Mesothelial cell of epicardium (in vitro differentiated cells): Measurements from ENCODE around the gene IFIT1. TPM values are rescaled to one million over a fixed set of nuclear protein-coding genes. Genes with fewer than 3 reads are reported as not detected.
A peak's percentile ranks its signal among the peaks of the same experiment; 100 is the strongest.

Experiments used
- DNase-seq, 2 experiments: peaks; one replicate each; pipeline ENCODE4 v3.0.0; 2021; ENCODE audit warnings: low spot score in 2 of 2; ENCODE audit not compliant: unreplicated experiment in 2 of 2
- H3K27ac Mint-ChIP-seq: 2 replicates; pipeline ENCODE4 v1.8.0; 2021; ENCODE audit warnings: mixed read lengths
- H3K27me3 Mint-ChIP-seq: 2 replicates; pipeline ENCODE4 v1.8.0; 2021; ENCODE audit warnings: low read depth, mixed read lengths
- H3K36me3 Mint-ChIP-seq: 2 replicates; pipeline ENCODE4 v1.8.0; 2021; ENCODE audit warnings: mixed read lengths
- H3K4me1 Mint-ChIP-seq: 2 replicates; pipeline ENCODE4 v1.8.0; 2021; ENCODE audit warnings: mixed read lengths
- H3K4me3 Mint-ChIP-seq: 2 replicates; pipeline ENCODE4 v1.8.0; 2021; ENCODE audit warnings: mild to moderate bottlenecking, moderate library complexity, mixed read lengths
- H3K9me3 Mint-ChIP-seq: 2 replicates; pipeline ENCODE4 v1.8.0; 2021; ENCODE audit warnings: mixed read lengths
- total RNA-seq: library from RNA; stranded (reverse); gene quantifications from 3 replicates; pipeline ENCODE4 v1.2.1, GENCODE V29; 2021
- TF ChIP-seq, protein P1 (sequence below): fragments of 200-600 bp; sonication (generic); IDR thresholded peaks from one replicate; pipeline ENCODE4 v1.5.0; 2021; ENCODE audit warnings: antibody characterized with exemption; ENCODE audit not compliant: unreplicated experiment

The IFIT1 gene
- total RNA-seq, 1 donor from 2014 or later, result 44.1 TPM

GRCh38 chr10:89351412-89351779, 41.0 kb upstream of the IFIT1 start:
- DNase-seq, result no peak
- H3K36me3 Mint-ChIP-seq, result peaks cover 7% of the 10 kb centered on the region
- H3K4me3 Mint-ChIP-seq, result no peak overlapping the region
- H3K9me3 Mint-ChIP-seq, result peaks cover 6% of the 10 kb centered on the region
- H3K27me3 Mint-ChIP-seq, result no peaks in the 10 kb centered on the region
- H3K4me1 Mint-ChIP-seq, result peaks cover 63% of the 10 kb centered on the region
- H3K27ac Mint-ChIP-seq, result peak overlapping the region; percentile 100
- TF ChIP-seq, protein P1, sequence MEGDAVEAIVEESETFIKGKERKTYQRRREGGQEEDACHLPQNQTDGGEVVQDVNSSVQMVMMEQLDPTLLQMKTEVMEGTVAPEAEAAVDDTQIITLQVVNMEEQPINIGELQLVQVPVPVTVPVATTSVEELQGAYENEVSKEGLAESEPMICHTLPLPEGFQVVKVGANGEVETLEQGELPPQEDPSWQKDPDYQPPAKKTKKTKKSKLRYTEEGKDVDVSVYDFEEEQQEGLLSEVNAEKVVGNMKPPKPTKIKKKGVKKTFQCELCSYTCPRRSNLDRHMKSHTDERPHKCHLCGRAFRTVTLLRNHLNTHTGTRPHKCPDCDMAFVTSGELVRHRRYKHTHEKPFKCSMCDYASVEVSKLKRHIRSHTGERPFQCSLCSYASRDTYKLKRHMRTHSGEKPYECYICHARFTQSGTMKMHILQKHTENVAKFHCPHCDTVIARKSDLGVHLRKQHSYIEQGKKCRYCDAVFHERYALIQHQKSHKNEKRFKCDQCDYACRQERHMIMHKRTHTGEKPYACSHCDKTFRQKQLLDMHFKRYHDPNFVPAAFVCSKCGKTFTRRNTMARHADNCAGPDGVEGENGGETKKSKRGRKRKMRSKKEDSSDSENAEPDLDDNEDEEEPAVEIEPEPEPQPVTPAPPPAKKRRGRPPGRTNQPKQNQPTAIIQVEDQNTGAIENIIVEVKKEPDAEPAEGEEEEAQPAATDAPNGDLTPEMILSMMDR, result no peak

DNA sequence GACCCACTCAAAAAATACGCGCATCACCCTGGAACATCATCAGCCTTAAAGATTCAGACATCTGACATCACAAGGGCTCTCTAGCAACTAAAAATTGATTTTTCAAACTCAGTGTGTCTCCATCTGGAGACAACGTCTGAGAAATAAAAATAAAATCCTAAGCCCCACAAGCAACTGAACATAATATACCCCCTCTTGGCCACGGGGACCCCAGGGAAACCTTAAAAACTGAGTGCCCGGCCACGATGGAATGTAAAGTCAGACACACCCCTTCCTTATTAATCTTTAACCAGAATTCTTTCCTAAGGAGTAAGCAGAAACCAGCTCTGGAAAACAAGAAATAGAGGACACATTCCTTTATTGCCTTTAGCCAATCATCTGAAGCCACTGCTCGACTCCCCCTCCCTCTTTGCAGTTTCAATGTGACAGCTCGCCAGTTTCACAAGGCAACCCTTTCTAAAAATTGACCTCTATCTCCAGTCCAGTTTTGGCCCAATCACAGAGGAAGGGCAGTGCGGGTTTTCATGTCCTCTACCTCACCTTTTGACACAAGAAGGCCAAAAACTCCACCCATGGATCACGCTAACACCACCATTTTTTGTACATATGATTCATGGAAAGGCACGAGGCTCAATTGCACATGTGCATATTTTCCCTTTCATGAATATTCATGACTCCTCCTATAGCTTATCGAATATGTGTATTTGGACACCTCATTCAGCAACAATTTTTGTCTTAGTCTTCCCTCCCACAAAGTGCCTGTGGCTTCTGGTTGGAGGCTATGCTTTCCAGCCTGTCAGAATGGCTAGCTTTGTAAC, 40.4 kb upstream of the IFIT1 start:
- DNase-seq, result peak in 1 of 2 experiments; percentile 45
- Mint-ChIP-seq H3K4me3 (peak overlapping the region; percentile 28), H3K27ac (peak overlapping the region; percentile 100), H3K27me3 (no peaks in the 10 kb centered on the region), H3K36me3 (peaks cover 7% of the 10 kb centered on the region), H3K4me1 (peaks cover 61% of the 10 kb centered on the region), H3K9me3 (peaks cover 6% of the 10 kb centered on the region)
- TF ChIP-seq, protein P1, result no peak

- no peak overlapping the region for H3K4me3 Mint-ChIP-seq
- H3K4me1 Mint-ChIP-seq, result peaks cover 63% of the 10 kb centered on the region
- no peaks in the 10 kb centered on the region for H3K27me3 Mint-ChIP-seq
- no peak for DNase-seq
- peaks cover 7% of the 10 kb centered on the region for H3K36me3 Mint-ChIP-seq
- peaks cover 6% of the 10 kb centered on the region for H3K9me3 Mint-ChIP-seq
- TF ChIP-seq, protein P1, result no peak
- peak overlapping the region; percentile 100 for H3K27ac Mint-ChIP-seq
These were observed 39.6 kb upstream of the IFIT1 start for GRCh38 chr10:89352802-89353201.

GRCh38 chr10:89355394-89355931, 37.0 kb upstream of the IFIT1 start:
- H3K4me1 Mint-ChIP-seq, result peaks cover 41% of the 10 kb centered on the region

GRCh38 chr10:89357096-89357495, 35.3 kb upstream of the IFIT1 start:
- peaks cover 7% of the 10 kb centered on the region for H3K36me3 Mint-ChIP-seq
- H3K9me3 Mint-ChIP-seq, result peaks cover 6% of the 10 kb centered on the region
- H3K27ac Mint-ChIP-seq, result peak overlapping the region; percentile 91

More at GRCh38 chr10:89355394-89355931, 37.0 kb upstream of the IFIT1 start:
- H3K4me3 Mint-ChIP-seq, result no peak overlapping the region
- H3K36me3 Mint-ChIP-seq, result peaks cover 7% of the 10 kb centered on the region
- H3K27me3 Mint-ChIP-seq, result no peaks in the 10 kb centered on the region
- peaks cover 6% of the 10 kb centered on the region for H3K9me3 Mint-ChIP-seq
- TF ChIP-seq, protein P1, result no peak
- no peak overlapping the region for H3K27ac Mint-ChIP-seq
- DNase-seq, result no peak

More at GRCh38 chr10:89357096-89357495, 35.3 kb upstream of the IFIT1 start:
- DNase-seq, result no peak
- H3K27me3 Mint-ChIP-seq, result no peaks in the 10 kb centered on the region
- no peak overlapping the region for H3K4me3 Mint-ChIP-seq
- H3K4me1 Mint-ChIP-seq, result peaks cover 27% of the 10 kb centered on the region
- TF ChIP-seq, protein P1, result no peak
